K562 (cell line): ENCODE results near the gene PPP1R15B. TPM values are rescaled to one million over a fixed set of nuclear protein-coding genes. Genes with fewer than 3 reads are reported as not detected.

Source experiments
- ATAC-seq: fragments of 200-7000 bp; cut with Tn5 transposase; 3 replicates; pipeline ENCODE4 v1.9.1; 2020; ENCODE audit warnings: moderate library complexity
- BruUV-seq: library from RNA; stranded (reverse); fragments of 400-500 nt; replicated peaks from 2 replicates; lab custom pipeline; 2021; lab: Mats Ljungman, UMichigan
- CTCF ChIA-PET: fragments of 300-600 bp; formaldehyde crosslinking; extraction: SDS; loops from one replicate; lab custom pipeline; 2021; ENCODE audit warnings: low intra/inter-chr PET ratio; lab: Yijun Ruan, JAX
- POLR2A ChIA-PET: fragments of 300-600, 350-650 bp; sonication (Branson Sonifier 250); formaldehyde crosslinking; extraction: SDS; loops from one replicate; lab custom pipeline; 2021; ENCODE audit warnings: antibody characterized with exemption, inconsistent platforms; lab: Yijun Ruan, JAX
- DNase-seq, 4 experiments: peaks; one replicate each; pipeline versions ENCODE4 v3.0.0 to v3.0.0-alpha.2; 2011 to 2018; ENCODE audit warnings: low spot score in 3 of 4, mixed read lengths in 3 of 4; ENCODE audit errors: extremely low read depth in 1 of 4
- FAIRE-seq: peaks from 2 replicates; lab custom pipeline; 2011; peaks lifted over from hg19 to GRCh38; lab: Jason Lieb, UNC
- H2AFZ ChIP-seq: 2 replicates; pipeline ENCODE4 v1.6.0; 2011; ENCODE audit warnings: low read depth, low read length, control low read depth, inconsistent platforms
- H3K27ac ChIP-seq: fragments of 200-600 bp; 3 replicates; pipeline ENCODE4 v1.8.0; 2011; ENCODE audit warnings: low read depth, mild to moderate bottlenecking, control low read depth, inconsistent platforms, low read length, moderate library complexity, mixed read lengths; ENCODE audit errors: extremely low read depth
- H3K27me3 ChIP-seq, 2 experiments: fragments of 300-600 bp in 1 of 2; 2 replicates in 1 of 2; 3 replicates in 1 of 2; pipeline versions ENCODE4 v1.6.0 to v1.8.0; 2011; ENCODE audit warnings: inconsistent platforms in 2 of 2, low read length in 2 of 2, mild to moderate bottlenecking in 1 of 2, mixed read lengths in 1 of 2, moderate library complexity in 1 of 2; ENCODE audit not compliant: control insufficient read depth in 2 of 2, insufficient read depth in 2 of 2
- H3K36me3 ChIP-seq: fragments of 300-600 bp; 3 replicates; pipeline ENCODE4 v1.8.0; 2011; ENCODE audit warnings: mild to moderate bottlenecking, low read length, inconsistent platforms; ENCODE audit not compliant: control insufficient read depth, insufficient read depth
- H3K4me1 ChIP-seq, 2 experiments: fragments of 200-600 bp in 1 of 2; replicated peaks in 1 of 2; 2 replicates in 1 of 2; 3 replicates in 1 of 2; pipeline versions ENCODE4 v1.5.1 to v1.8.0; 2011; ENCODE audit warnings: inconsistent platforms in 2 of 2, low read length in 2 of 2, mild to moderate bottlenecking in 1 of 2, mixed read lengths in 1 of 2, moderate library complexity in 1 of 2; ENCODE audit not compliant: control insufficient read depth in 2 of 2, insufficient read depth in 2 of 2
- H3K4me2 ChIP-seq: 2 replicates; pipeline ENCODE4 v1.6.1; 2011; ENCODE audit warnings: low read length, control low read depth, inconsistent platforms, mixed read lengths; ENCODE audit not compliant: insufficient read depth
- H3K4me3 ChIP-seq: fragments of 200-600 bp; sonication (generic), shearing (Covaris generic); 2 replicates; pipeline ENCODE4 v1.5.1; 2016; ENCODE audit warnings: control low read depth, inconsistent platforms
- H3K79me2 ChIP-seq: fragments of 200-600 bp; 3 replicates; pipeline ENCODE4 v1.8.0; 2011; ENCODE audit warnings: low read length, inconsistent platforms; ENCODE audit not compliant: control insufficient read depth, insufficient read depth
- H3K9ac ChIP-seq, 2 experiments: 2 replicates each; pipeline versions ENCODE4 v1.6.0 to v1.6.1; 2011; ENCODE audit warnings: low read depth in 2 of 2, low read length in 2 of 2, control low read depth in 1 of 2, inconsistent platforms in 1 of 2, mild to moderate bottlenecking in 1 of 2, mixed read lengths in 1 of 2; ENCODE audit not compliant: insufficient read depth in 1 of 2
- H3K9me1 ChIP-seq: one replicate; pipeline ENCODE4 v1.6.0; 2011; ENCODE audit warnings: inconsistent platforms, mild to moderate bottlenecking, low read length, moderate library complexity; ENCODE audit not compliant: control insufficient read depth, insufficient read depth
- H3K9me3 ChIP-seq: replicated peaks from 2 replicates; pipeline ENCODE4 v1.5.1; 2011; ENCODE audit warnings: low read depth, low read length, inconsistent platforms; ENCODE audit not compliant: control insufficient read depth, insufficient read depth
- H4K20me1 ChIP-seq: replicated peaks from 2 replicates; pipeline ENCODE4 v1.6.1; 2011; ENCODE audit warnings: low read length, inconsistent platforms, mixed read lengths; ENCODE audit not compliant: control insufficient read depth, insufficient read depth
- C11orf30 ChIP-seq: fragments of 450-650 bp; IDR thresholded peaks from 2 replicates; pipeline ENCODE4 v1.6.1; 2016; ENCODE audit warnings: low read depth, mild to moderate bottlenecking
- ILF3 ChIP-seq: fragments of 450-650 bp; IDR thresholded peaks from 2 replicates; pipeline ENCODE4 v1.6.1; 2018; ENCODE audit warnings: antibody characterized with exemption, mild to moderate bottlenecking, moderate library complexity, borderline replicate concordance
- POLR2G ChIP-seq: fragments of 200-400 bp; formaldehyde crosslinking; IDR thresholded peaks from 2 replicates; pipeline ENCODE4 v1.6.1; 2017; ENCODE audit warnings: low read depth, mild to moderate bottlenecking, antibody characterized with exemption, low read length, moderate library complexity
- ZNF316 ChIP-seq: fragments of 450-650 bp; IDR thresholded peaks from 2 replicates; pipeline ENCODE4 v1.6.1; 2016
- ZNF41 ChIP-seq: fragments of 250-450 bp; sonication (Bioruptor Pico); conservative IDR thresholded peaks from 2 replicates; pipeline ENCODE4 v1.4.0; 2020; ENCODE audit warnings: mild to moderate bottlenecking
- WGBS: fragments of 100-300 bp; shearing (Covaris generic); methylation state at CpG from one replicate; pipeline ENCODE4 v1.1.6; 2016; ENCODE audit warnings: low coverage, mixed read lengths; ENCODE audit not compliant: insufficient coverage; ENCODE audit errors: missing lambda C conversion rate; 5-methylcytosine and 5-hydroxymethylcytosine counted together
- in situ Hi-C: fragments of 300-500 bp; cut with MboI; formaldehyde crosslinking; loops from 4 replicates; pipeline ENCODE4 v1.15.0; 2018; ENCODE audit warnings: inconsistent platforms, mixed read lengths
- intact Hi-C: fragments of 100-400 bp; cut with micrococcal nuclease; formaldehyde crosslinking; loops from 2 replicates; pipeline ENCODE4 v1.14.2; 2022
- polyA plus RNA-seq, 8 experiments: library from polyadenylated mRNA; depleted of rRNA in 4 of 8; stranded (reverse) in 5 of 8; unstranded in 3 of 8; fragments of >200 nt; fragmentation: Nextera tagmentation in 2 of 8; fragmentation: Illumina TruSeq in 1 of 8; extraction: Ambion mirVana in 2 of 8; extraction: Trizol in 1 of 8; gene quantifications; 2 replicates each; pipeline versions ENCODE4 v1.2.1 to v1.2.3, GENCODE V29; 2011 to 2014; ENCODE audit warnings: inconsistent platforms in 1 of 8, missing spikeins in 1 of 8
- total RNA-seq, 7 experiments: library from RNA; depleted of rRNA in 6 of 7; stranded (reverse); fragments of >200 nt in 6 of 7; fragmentation: Illumina TruSeq in 2 of 7; extraction: Trizol in 2 of 7; gene quantifications; 2 replicates each; pipeline versions ENCODE4 v1.2.1 to v1.2.3, GENCODE V29; 2011 to 2021; ENCODE audit warnings: low replicate concordance in 1 of 7

The PPP1R15B gene
- total and polyA plus RNA-seq, 9 of the 15 experiments (the other 6 are each of a cell fraction or from before 2014, with no cell fraction given): 17.0 to 48.1 (median 30.8) TPM

DNA sequence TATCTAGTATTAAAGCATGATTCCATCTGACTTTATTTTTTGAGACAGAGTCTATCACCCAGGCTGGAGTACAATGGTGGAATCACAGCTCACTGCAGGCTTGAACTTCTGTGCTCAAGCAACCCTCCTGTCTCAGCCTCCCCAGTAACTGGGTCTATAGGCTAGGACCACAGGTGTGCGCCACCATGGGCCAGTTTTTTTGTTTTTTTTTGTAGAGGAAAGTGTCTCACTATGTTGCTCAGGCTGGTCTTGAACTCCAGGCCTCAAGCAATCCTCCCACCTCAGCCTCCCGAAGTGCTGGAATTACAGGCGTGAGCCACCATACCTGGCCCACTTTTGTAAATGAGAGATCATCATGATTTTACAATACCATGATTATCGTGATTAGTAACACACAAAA is 9.2 kb downstream of the PPP1R15B start (continued):
- peak; percentile 53; the same call in 1 of the 2 replicates for TF ChIP-seq ILF3
- TF ChIP-seq, all 486 proteins: peak for 7

DNA sequence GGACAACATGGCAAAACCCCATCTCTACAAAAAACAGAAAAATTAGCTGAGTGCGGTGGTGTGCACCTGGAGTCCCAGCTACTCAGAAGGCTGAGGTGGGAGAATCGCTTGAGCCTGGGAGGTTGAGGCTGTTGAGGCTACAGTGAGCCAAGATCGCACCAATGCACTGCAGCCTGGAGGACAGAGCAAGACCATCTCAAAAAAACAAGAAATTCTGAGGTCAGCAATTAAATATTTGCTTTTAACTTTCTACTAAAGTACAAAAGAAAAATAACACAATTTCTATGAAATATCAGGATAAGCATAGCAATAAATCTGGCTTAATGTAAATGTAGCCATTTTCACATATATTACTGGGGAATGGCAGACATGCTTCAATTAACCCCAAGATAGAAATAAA is 9.9 kb downstream of the PPP1R15B start:
- Histone ChIP-seq H3K9ac (peak overlapping the region in 1 of 2 experiments; percentile 65; a peak in 1 of 4 replicates), H3K9me3 (no peaks in the 10 kb centered on the region), H3K9me1 (no peaks in the 10 kb centered on the region), H3K36me3 (peaks cover 72% of the 10 kb centered on the region), H3K4me1 (peaks cover 4 to 11% of the 10 kb centered on the region in 2 experiments; a peak in 4 of 5 replicates), H2AFZ (no peak overlapping the region), H4K20me1 (peaks cover 13% of the 10 kb centered on the region), H3K4me3 (no peak overlapping the region), H3K27me3 (no peaks in the 10 kb centered on the region), H3K27ac (no peak overlapping the region), H3K4me2 (no peak overlapping the region), H3K79me2 (peaks cover 33% of the 10 kb centered on the region)
- in situ Hi-C loops: no loop called here
- intact Hi-C loops: no loop called here
- no TSS peak for BruUV-seq
- POLR2A ChIA-PET: interaction anchor here (0.6 to 7.9 kb wide), 5 partner anchors 7 to 119 kb away, joined by 3 to 87 read pairs (median 4); no protein-coding TSS in a partner anchor
- CTCF ChIA-PET: no interaction called here
- peak; percentile 58; the same call in 1 of the 2 replicates for TF ChIP-seq C11orf30
- TF ChIP-seq ZNF316: peak; percentile 65; the same call in 1 of the 2 replicates
- TF ChIP-seq POLR2G: 0 out of 2 replicates have a peak, but pooled peaks have one; percentile 8
- TF ChIP-seq ZNF41 (CRISPR knock-in tag): no peak
- FAIRE-seq: no peak
- WGBS: 64% methylated on average over 3 of the region's 3 CpGs
- no peak for DNase-seq
- ATAC-seq: peak; percentile 12
